Stimulated activated CD4-positive, alpha-beta T cell treated with anti-CD3 and anti-CD28 coated beads, Interleukin-1b, Interleukin-23, amount 100 ng/mL, for 1 hour (primary cell): Measurements from ENCODE around the gene PPP2R2C.

Experiments used
- DNase-seq, 2 donors: peaks; one replicate each; pipeline ENCODE4 v3.0.0-alpha.2; 2020; ENCODE audit warnings: low read depth in 2 of 2

The PPP2R2C gene

GRCh38 chr4:6313216-6313615 is 159.2 kb downstream of the PPP2R2C start:
- DNase-seq: no peak

GRCh38 chr4:6309777-6310176 is 162.6 kb downstream of the PPP2R2C start:
- no peak for DNase-seq

DNA sequence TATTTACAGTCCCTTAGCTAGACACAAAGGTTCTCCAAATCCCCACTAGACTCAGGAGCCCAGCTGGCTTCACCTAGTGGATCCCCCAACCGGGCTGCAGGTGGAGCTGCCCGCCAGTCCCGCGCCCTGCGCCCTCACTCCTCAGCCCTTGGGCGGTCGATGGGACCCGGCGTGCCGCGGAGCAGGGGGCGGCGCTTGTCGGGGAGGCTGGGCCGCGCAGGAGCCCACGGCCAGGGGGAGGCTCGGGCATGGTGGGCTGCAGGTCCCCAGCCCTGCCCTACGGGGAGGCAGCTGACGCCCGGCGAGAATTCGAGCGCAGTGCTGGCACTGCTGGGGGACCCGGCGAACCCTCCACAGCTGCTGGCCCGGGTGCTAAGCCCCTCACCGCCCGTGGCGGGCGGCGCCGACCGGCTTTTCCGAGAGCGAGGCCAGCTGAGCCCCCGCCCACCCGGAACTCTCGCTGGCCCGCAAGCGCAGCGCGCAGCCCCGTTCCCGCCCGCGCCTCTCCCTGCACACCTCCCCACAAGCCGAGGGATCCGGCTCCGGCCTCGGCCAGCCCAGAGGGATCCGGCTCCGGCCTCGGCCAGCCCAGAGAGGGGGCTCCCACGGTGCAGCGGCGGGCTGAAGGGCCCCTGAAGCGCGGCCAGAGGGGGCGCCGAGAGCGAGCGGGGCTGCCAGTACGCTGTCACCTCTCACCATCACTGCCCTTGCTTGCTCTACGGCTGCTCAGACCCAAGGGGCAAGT is 163.3 kb downstream of the PPP2R2C start:
- DNase-seq: no peak

GRCh38 chr4:6307891-6308290 is 164.5 kb downstream of the PPP2R2C start:
- no peak for DNase-seq

- DNase-seq: no peak
Observed at GRCh38 chr4:6307230-6307629, 165.2 kb downstream of the PPP2R2C start.

DNA sequence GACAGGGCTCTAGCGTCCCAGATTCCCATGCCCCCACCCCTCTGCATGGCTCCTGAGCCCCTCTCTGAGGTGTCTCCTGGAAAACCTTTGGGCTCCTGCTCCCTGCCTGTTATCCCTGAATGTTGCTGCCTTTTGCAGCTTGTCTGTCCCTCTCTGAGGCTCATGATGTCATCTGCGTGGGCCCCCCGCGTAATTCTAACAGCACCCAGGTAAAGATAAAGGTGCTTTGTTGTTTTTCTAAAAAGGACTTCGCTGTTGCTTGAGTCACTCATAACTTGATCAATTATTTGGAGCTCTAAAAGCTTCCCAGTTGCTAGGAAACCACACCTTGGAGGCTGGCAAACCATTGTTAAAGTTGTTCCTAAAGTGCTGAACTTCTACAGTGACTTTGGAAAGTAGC is 166.1 kb downstream of the PPP2R2C start:
- no peak for DNase-seq

- DNase-seq: no peak
Observed at GRCh38 chr4:6303943-6304342, 168.5 kb downstream of the PPP2R2C start.

DNA sequence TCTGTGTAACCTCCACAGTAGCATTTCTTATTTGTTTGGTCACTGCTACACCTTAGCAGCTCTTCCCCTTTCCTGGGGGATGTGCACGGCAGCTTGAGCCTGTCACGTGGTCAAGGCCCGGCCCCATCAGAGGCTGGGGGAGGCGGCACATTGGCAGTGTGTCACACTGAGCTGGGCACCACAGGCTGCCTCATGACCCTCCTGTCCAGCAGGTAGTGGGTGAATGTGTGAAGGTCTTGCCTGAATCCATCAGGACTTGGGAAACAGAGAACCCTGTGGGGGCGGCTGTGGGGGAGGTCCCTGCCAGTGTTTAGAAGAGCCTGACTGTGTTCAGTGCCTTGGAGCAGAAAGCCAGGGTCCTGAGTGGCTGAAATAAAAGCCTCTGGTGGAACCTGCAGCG is 169.5 kb downstream of the PPP2R2C start:
- DNase-seq: no peak

GRCh38 chr4:6301732-6302442 is 170.5 kb downstream of the PPP2R2C start:
- no peak for DNase-seq

GRCh38 chr4:6301051-6301731 is 171.2 kb downstream of the PPP2R2C start:
- DNase-seq: no peak

DNA sequence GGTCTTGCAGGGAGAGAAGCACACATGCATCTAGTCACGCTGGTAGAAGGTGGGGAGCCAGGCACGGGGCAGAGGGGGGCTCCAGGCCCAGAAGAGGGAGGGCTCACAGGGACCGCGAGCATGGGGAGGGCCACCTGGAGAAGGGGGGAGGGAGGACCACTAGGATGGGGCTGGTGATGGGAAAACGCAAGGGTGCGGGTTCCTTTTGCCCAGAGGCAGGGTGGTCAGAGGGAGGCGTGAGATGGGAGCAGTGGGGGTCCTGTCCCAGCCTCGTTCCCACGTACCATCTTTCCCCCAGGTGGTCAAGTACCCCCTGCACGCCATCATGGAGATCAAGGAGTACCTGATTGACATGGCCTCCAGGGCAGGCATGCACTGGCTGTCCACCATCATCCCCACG is 172.1 kb downstream of the PPP2R2C start:
- DNase-seq: no peak

GRCh38 chr4:6299875-6300274 is 172.5 kb downstream of the PPP2R2C start:
- DNase-seq: no peak

DNA sequence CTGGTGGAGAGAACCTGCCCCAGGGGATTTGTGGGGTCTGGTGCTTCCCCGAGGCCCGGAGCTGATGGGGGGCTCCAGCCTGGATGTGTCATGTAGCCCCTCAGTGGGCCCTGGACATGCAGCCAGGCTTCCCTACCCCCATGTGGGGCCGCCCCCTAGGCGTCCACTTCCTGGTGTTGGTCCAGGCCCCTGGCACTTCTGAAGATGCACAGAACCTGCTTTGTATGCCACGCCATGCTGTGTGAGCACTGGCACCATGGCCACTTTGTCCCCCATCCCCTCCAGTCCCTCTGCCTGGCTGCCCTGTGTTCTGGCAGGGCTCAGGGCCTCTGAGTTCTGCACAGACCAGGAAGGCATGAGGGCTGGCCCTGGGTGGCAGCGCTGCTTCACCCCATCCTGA is 173.6 kb downstream of the PPP2R2C start:
- no peak for DNase-seq

DNA sequence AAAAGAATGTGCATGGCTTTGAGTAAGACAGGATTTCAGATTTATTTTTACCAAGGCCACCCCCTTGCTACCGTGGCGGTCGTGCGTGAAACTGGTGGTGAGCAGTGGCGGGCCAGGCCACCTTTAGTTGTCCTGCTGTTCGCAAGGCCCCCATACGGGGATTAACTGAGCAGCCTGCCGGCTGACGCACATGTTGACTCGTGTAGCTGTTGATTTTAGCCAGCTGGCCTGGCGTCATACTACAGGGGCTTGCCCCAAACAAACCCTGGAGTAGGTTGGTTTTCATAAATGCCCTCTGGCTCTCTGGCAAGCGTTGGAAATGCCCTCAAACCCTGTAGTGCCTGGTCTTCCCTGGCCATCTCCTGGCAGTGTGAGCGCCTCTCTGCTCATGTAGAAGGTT is 174.4 kb downstream of the PPP2R2C start:
- no peak for DNase-seq

- no peak for DNase-seq
Observed at GRCh38 chr4:6297266-6297815, 175.1 kb downstream of the PPP2R2C start.

- no peak for DNase-seq
Observed at GRCh38 chr4:6296026-6296425, 176.4 kb downstream of the PPP2R2C start.

GRCh38 chr4:6295495-6295894 is 176.9 kb downstream of the PPP2R2C start:
- DNase-seq: no peak

GRCh38 chr4:6294705-6295421 is 177.6 kb downstream of the PPP2R2C start:
- DNase-seq: no peak

GRCh38 chr4:6293661-6294060 is 178.8 kb downstream of the PPP2R2C start:
- no peak for DNase-seq

DNA sequence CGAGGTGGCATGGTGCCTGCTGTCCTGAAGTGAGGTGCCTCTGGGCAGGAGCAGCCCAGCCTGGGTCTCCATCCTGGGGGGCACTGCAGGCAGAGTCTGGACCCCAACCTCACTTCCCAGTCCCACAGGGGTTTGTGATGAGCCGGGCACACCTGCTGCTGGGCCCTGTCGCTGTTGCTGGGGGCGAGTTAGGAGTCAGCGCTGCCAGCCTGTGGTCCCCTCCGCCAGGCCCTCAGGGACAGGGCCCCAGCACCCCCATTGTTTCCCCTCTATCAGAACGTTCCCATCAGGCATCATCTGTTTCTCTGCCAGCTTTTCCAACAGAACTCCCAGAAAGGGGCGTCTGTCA is 179.3 kb downstream of the PPP2R2C start:
- DNase-seq: no peak

DNA sequence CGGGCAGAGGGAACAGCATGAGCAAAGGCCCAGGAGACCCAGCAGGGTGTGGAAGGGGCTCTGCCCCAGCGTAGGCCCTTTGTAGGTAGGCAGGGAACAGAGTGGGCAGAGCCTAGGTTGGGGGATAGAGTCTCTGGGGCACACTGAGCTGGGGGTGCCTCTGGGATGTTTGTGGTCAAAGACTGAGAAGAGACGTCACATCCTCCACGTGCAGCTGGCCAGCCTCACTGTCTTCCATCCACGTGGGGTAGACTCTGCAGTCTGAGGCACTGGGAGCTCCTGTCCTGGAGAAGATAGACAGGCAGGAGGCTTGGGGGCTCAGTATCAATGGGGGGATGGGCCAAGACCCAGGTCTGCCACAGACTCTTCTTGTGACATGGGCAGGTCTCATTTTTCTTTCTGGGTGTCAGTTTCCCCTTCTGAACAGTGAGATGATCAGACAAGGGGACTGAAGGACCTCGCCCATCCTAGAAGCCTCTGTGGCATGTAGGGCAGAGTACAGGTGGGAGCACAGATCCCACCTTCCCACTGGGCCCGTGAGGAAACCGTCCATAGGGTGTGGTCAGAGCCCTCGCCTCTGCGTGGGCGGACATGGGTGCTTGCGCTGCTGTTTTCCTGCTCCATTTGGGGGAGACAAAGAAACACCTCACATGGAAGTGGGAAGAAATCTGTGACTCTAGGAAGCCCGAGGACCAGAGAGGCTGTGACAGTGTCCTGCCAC is 179.9 kb downstream of the PPP2R2C start:
- DNase-seq: no peak
